HG02610 (cell line): ENCODE data around the gene SIL1.
"Not testable (repeated sequence)": the region's sequence is repeated elsewhere in the genome, so short reads cannot be mapped to it uniquely, and the experiment has no call there.

Experiments used
- ATAC-seq: cut with Tn5 transposase; IDR thresholded peaks from one replicate; pipeline ENCODE4 v1.9.1; 2021; ENCODE audit warnings: mild to moderate bottlenecking, moderate library complexity; ENCODE audit not compliant: unreplicated experiment

SIL1 gene

GRCh38 chr5:139076111-139076510, 122.1 kb downstream of the SIL1 start:
- ATAC-seq, result no peak

- no peak for ATAC-seq
Observed at GRCh38 chr5:139075066-139076050, 122.8 kb downstream of the SIL1 start.

- not testable (repeated sequence) for ATAC-seq
Observed at GRCh38 chr5:139073956-139074355, 124.2 kb downstream of the SIL1 start.

DNA sequence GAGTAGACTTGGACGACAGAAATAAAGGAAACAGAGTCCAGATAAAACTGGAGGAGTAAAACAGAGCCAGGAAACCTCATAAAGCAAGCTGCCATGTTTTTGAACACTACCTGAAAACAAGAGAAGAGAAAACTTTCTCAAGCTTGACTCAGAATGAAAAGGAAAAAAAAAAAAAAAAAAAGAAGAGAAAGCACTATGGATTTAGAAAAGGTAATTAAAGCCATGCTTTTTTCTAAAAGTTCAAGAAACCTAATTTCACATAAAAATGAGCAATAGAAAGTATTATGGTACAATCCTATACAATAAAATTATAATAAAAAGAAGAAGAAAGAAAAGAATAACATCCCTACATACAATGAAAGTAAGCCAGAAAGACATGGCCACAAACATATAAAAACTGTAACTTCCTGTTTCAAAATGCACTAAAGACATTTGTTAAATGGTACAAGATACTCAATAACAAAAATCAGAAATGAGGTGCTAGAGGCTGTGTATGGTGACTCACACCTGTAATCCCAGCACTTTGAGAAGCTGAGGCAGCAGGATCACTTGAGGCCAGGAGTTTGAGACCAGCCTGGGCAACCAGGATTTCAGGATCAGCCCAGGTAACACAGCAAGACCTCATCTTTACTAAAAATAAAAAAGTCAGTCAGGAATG, 129.5 kb downstream of the SIL1 start:
- no peak for ATAC-seq

GRCh38 chr5:139068060-139068459, 130.1 kb downstream of the SIL1 start:
- no peak for ATAC-seq

DNA sequence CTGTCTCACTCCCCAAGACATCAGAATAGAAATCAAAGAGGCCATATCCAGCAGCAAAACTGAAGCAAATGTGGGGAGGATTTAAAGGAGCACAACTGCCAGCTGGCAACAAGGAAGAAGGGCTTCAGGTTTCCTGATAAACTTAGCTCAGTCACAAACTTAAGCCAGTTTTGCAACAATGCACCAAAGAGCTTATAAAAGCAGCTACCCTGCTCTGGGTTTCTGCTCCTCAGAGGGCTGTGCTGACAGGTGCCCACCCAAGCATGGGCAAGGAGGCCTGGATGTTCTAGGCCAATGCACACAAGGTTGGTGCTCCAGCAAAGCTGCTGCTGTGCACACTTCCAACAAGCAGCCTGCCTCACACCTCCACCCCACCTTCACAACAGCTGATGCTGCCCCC, 132.9 kb downstream of the SIL1 start:
- no peak for ATAC-seq

DNA sequence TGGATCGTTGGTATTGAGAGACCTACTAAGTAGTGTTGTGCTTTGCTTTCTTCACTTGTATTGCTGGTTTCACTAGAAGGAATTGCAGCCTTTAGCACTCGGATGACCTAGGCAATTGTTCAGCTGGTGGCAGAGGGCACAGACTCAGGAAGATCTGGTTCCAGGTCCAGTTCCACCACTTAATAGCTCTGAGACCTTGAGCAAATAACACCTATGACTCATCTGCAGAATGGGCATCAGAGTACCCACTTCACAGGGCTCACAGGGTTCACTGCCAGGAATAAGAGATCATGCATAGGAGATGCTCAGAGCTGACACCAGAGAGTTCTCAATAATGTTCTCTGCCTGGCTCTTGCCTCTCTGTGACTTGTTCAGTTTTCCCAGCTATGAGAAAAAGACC, 133.6 kb downstream of the SIL1 start:
- no peak for ATAC-seq

- no peak for ATAC-seq
Observed at GRCh38 chr5:139063664-139064054, 134.5 kb downstream of the SIL1 start.

DNA sequence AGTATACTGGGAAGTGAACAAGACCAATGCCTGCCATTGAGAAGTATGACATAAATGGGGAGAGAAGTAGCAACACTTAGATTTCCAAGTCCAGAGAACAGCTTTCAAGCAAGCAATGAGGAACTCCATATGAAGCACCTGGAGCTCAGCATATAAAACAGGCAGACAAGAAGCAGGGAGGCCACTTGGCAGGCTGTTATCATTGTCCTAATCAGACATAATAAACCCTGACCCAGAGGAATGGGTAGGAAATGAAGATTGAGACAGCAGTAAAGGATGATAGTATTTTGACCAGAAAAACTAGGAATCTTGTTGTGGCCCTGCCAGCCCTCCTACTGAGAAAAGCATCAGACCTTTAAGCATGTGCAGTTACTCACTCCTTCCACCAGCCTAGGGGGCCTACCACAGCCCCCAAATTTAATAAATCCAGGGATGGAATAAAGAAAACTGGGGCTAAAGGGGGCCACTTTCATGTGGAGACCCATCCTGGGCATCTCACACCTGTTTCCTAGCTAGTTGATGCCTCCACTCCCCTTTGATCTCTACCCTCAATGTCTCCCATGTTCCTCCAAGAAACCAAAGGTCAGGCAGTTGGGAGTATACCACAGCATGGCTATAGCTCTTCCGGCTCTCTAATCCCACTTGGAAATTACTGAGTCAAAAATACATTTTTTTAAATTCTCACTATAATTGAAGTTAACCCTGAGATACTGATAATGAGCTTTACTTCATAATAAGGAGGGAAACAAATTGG, 135.1 kb downstream of the SIL1 start:
- no peak for ATAC-seq

DNA sequence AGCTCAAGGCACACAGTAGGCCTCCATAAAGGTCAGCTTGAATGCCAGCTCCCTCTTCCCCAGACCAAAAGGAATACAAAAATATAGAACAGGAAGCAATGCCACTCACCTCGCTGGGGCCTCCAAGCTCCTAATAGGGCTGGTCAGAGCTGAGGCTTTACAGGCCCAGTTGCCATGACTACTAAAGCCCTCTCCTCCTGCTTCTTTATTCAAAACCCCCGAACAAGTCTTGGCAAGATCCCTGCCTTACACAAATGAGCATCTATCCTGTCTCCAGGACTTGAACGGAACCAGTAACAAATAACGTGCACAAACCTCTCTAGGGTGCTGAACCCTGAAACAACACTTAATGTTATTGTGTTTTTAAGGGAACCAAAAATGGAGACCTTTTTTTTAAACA, 136.3 kb downstream of the SIL1 start:
- no peak for ATAC-seq

DNA sequence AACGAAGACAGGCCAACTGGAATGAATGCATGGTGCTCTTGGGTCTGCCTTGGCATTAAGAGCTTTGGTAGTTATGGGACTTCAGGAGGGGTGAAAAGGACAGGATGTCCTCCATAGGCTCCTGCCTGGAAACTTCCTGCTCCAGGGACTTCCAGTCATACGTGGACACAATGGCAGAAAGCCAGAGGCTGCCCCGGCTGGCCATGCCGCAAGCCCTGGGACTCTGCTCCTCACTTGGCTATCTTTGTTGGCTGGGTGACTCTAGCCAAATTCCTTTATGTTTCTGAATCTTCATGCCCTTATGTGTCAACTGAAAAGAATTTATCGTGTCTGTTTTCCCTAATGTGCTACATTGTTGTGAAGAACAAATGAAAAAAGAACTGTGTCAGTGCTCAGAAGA, 136.9 kb downstream of the SIL1 start:
- ATAC-seq, result no peak

DNA sequence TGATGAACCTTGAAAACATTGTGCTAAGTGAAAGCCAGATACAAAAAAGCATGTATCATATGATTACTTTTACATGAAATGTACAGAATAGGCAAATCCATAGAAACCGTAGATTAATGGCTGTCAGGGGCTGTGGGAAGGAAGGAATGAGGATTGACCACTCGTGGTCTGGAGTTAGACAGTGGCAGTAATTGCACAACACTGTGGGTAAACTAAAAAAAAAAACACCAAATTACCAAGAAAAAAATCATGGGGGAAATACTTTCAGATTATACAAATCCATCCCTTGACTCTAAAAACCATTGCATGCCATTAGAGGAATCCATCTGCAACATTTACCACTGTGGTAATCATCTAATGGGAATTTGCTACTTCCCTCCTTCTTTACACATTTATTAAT, 140.0 kb downstream of the SIL1 start:
- ATAC-seq, result no peak

- not testable (repeated sequence) for ATAC-seq
Observed at GRCh38 chr5:139057045-139057939, 140.9 kb downstream of the SIL1 start.

DNA sequence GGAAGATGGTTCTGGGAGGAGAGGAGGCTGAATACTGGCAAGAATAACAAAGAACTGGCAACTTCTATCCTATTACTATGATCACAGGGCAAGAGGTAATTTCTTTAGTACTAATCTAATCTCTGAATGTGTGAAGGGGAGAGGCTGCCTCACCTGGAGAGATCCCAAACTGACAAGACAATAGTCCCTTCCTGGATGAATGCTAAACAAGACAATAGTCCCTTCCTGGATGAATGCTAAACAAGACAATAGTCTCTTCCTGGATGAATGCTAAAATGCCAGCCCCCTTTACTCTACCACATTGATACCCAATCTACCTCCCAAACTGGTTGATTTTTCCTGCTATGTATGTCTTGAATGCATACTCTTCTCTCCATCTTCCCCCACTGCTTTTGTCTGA, 145.2 kb downstream of the SIL1 start:
- no peak for ATAC-seq

GRCh38 chr5:139051392-139051791, 146.8 kb downstream of the SIL1 start:
- ATAC-seq, result no peak

DNA sequence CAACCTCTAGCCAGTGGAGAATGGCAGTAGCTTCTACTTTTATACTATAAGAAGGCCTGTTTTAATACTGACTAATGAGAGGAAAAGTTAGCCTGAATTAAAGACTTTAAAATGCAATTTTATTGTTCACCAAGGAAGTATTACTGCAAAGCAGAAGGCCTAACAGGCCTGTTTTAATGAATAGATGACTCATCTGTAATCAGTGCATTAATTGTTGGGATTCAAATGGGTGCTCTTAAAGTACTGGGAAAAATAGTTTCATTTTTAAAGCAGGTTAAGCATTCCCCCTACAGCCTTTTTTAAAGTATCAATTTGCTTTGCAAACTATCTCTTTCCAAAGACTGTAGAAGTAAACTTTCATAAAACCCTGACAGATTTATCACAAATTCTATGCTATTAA, 147.7 kb downstream of the SIL1 start:
- no peak for ATAC-seq

DNA sequence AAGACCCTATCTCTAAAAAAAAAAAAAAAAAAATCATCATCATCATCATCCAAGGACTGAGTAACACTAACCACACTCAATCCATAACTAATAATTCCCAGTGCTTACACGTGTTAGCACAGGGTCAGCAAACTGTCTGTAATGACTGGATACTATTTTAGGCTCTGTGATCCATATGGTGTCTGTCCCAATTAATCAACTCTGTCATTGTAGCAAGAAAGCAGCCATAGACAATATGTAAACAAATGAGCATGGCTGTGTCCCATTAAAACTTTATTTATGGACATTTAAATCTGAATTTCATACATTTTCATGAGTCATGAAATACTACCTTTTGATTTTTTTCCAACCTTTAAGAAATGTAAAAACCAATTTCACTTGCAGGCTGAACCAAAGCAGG, 148.4 kb downstream of the SIL1 start:
- ATAC-seq, result no peak

- no peak for ATAC-seq
Observed at GRCh38 chr5:139046551-139046950, 151.6 kb downstream of the SIL1 start.

GRCh38 chr5:139043157-139043905, 154.8 kb downstream of the SIL1 start:
- no peak for ATAC-seq

DNA sequence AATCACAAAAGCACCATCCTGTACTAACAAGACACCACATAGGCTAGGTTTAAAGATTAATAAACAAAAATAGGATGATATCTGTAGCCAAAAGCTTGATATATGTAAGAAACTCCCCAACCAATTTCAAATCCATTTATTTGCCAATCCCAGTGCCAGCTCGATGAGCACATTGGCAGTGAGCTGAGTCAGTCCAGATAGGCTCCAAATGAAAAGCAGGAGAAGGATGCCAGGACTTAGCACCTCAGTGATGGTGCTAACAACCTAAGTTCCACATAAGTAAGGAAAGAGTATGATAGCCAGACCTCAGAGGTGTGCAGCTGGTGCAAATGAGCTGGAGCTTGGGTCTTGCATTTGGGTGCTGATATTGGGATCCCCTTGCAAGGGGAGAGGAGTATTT, 158.1 kb downstream of the SIL1 start:
- ATAC-seq, result no peak
